Loucy (cell line): ENCODE measurements around the gene ZCCHC24.

Experiments used
- H2AFZ ChIP-seq: fragments of 200-600 bp; sonication (generic); 2 replicates; pipeline ENCODE4 v1.6.0; 2016; ENCODE audit warnings: antibody characterized with exemption, mild to moderate bottlenecking, low read length, moderate library complexity
- H3F3A ChIP-seq: fragments of 200-600 bp; 2 replicates; pipeline ENCODE4 v1.6.0; 2016; ENCODE audit warnings: antibody characterized with exemption, low read depth, mild to moderate bottlenecking
- H3K27me3 ChIP-seq: fragments of 200-600 bp; sonication (generic); 2 replicates; pipeline ENCODE4 v1.6.1; 2014; ENCODE audit warnings: low read length, mild to moderate bottlenecking; ENCODE audit not compliant: insufficient read depth, poor library complexity, severe bottlenecking
- H3K36me3 ChIP-seq: fragments of 200-600 bp; sonication (generic); 2 replicates; pipeline ENCODE4 v1.6.1; 2016; ENCODE audit warnings: low read length; ENCODE audit not compliant: insufficient read depth
- H3K4me1 ChIP-seq: fragments of 200-600 bp; sonication (generic); 2 replicates; pipeline ENCODE4 v1.5.1; 2014; ENCODE audit warnings: low read length, mild to moderate bottlenecking; ENCODE audit not compliant: insufficient read depth, poor library complexity, severe bottlenecking
- H3K4me2 ChIP-seq: fragments of 200-600 bp; sonication (generic); 2 replicates; pipeline ENCODE4 v1.6.0; 2014; ENCODE audit warnings: antibody characterized with exemption, low read length, low read depth, mild to moderate bottlenecking; ENCODE audit not compliant: poor library complexity, severe bottlenecking
- H3K4me3 ChIP-seq: fragments of 200-600 bp; sonication (generic); 2 replicates; pipeline ENCODE4 v1.5.1; 2014; ENCODE audit warnings: low read length, mild to moderate bottlenecking, mixed read lengths; ENCODE audit not compliant: poor library complexity, severe bottlenecking
- H3K79me2 ChIP-seq: fragments of 200-600 bp; sonication (generic); 2 replicates; pipeline ENCODE4 v1.6.1; 2014; ENCODE audit warnings: low read length; ENCODE audit not compliant: insufficient read depth
- H3K9ac ChIP-seq: fragments of 200-600 bp; sonication (generic); 2 replicates; pipeline ENCODE4 v1.6.0; 2014; ENCODE audit warnings: mild to moderate bottlenecking, low read depth, low read length, moderate library complexity; ENCODE audit not compliant: poor library complexity, severe bottlenecking
- H3K9me2 ChIP-seq: fragments of 200-600 bp; sonication (generic); replicated peaks from 2 replicates; pipeline ENCODE4 v1.6.1; 2016; ENCODE audit warnings: low read depth, low read length, mixed read lengths
- H3K9me3 ChIP-seq: fragments of 200-600 bp; sonication (generic); 2 replicates; pipeline ENCODE4 v1.6.1; 2014; ENCODE audit warnings: mild to moderate bottlenecking, antibody characterized with exemption, low read length, low read depth; ENCODE audit not compliant: insufficient read depth
- H4K20me1 ChIP-seq: fragments of 200-600 bp; sonication (generic); 2 replicates; pipeline ENCODE4 v1.6.0; 2014; ENCODE audit warnings: antibody characterized with exemption, low read length, mild to moderate bottlenecking; ENCODE audit not compliant: insufficient read depth, poor library complexity, severe bottlenecking
- EZH2phosphoT487 ChIP-seq: fragments of 200-600 bp; IDR thresholded peaks from 2 replicates; pipeline ENCODE4 v1.6.1; 2018; ENCODE audit warnings: antibody characterized with exemption, mild to moderate bottlenecking, moderate library complexity, borderline replicate concordance
- TF ChIP-seq, protein P1 (sequence below): fragments of 200-600 bp; sonication (generic); conservative IDR thresholded peaks from 2 replicates; pipeline ENCODE4 v1.5.1; 2014; ENCODE audit warnings: mild to moderate bottlenecking, antibody characterized with exemption, low read length

The ZCCHC24 gene

DNA sequence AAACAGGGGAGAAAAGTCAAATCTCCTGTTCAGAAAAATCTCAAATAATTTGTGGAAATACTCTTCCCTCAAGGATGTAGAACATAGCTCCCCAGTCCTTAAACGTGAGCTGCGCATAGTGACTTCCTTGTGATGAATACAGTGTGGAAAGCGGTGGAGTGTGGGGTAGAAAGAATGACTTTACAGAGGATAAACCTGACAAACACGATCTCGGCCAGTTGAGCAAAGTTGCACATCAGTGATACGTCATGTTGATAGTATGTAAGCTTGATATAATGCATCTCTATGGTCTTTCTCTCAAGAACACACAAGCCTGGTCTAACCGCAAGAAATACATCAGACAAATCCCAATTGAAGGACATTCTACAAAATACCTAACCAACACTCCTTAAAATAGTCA lies 32.0 kb upstream of the ZCCHC24 start:
- no peak for TF ChIP-seq EZH2phosphoT487
- TF ChIP-seq, protein P1, sequence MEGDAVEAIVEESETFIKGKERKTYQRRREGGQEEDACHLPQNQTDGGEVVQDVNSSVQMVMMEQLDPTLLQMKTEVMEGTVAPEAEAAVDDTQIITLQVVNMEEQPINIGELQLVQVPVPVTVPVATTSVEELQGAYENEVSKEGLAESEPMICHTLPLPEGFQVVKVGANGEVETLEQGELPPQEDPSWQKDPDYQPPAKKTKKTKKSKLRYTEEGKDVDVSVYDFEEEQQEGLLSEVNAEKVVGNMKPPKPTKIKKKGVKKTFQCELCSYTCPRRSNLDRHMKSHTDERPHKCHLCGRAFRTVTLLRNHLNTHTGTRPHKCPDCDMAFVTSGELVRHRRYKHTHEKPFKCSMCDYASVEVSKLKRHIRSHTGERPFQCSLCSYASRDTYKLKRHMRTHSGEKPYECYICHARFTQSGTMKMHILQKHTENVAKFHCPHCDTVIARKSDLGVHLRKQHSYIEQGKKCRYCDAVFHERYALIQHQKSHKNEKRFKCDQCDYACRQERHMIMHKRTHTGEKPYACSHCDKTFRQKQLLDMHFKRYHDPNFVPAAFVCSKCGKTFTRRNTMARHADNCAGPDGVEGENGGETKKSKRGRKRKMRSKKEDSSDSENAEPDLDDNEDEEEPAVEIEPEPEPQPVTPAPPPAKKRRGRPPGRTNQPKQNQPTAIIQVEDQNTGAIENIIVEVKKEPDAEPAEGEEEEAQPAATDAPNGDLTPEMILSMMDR: no peak
- H3K27me3 ChIP-seq: no peaks in the 10 kb centered on the region
- no peaks in the 10 kb centered on the region for H3K79me2 ChIP-seq
- H3K4me1 ChIP-seq: peaks cover 19% of the 10 kb centered on the region
- no peak overlapping the region for H3K4me2 ChIP-seq
- H3K9me2 ChIP-seq: no peaks in the 10 kb centered on the region
- no peak overlapping the region for H2AFZ ChIP-seq
- no peak overlapping the region for H3K9ac ChIP-seq
- no peaks in the 10 kb centered on the region for H4K20me1 ChIP-seq
- no peaks in the 10 kb centered on the region for H3F3A ChIP-seq
- no peaks in the 10 kb centered on the region for H3K36me3 ChIP-seq
- H3K4me3 ChIP-seq: no peak overlapping the region
- peaks cover 3% of the 10 kb centered on the region; the same call in 1 of the 2 replicates for H3K9me3 ChIP-seq

DNA sequence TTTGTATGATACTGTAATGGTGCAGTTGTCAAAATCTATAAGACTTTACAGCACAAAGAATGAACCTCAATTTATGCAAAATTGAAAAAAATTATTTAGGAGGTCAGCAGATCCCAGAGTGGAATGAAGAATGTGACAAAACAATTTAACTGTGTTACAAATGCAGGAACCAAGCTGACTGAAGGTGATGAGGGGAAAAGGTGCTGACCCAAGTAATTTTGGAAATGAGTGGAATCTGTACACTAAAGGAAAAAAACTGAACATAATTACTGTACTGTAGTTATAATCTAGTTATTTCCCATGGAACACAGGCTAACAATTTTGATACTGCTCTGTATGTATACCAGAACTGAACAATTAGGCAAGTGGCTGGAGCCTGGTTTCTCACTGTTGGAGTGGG lies 31.2 kb upstream of the ZCCHC24 start:
- no peaks in the 10 kb centered on the region for H3K9me2 ChIP-seq
- no peaks in the 10 kb centered on the region for H3F3A ChIP-seq
- no peak overlapping the region for H3K4me2 ChIP-seq
- H3K4me1 ChIP-seq: peaks cover 19% of the 10 kb centered on the region
- H4K20me1 ChIP-seq: no peaks in the 10 kb centered on the region
- H3K4me3 ChIP-seq: no peak overlapping the region
- H3K36me3 ChIP-seq: no peaks in the 10 kb centered on the region
- TF ChIP-seq, protein P1: no peak
- TF ChIP-seq EZH2phosphoT487: no peak
- peaks cover 3% of the 10 kb centered on the region; the same call in 1 of the 2 replicates for H3K9me3 ChIP-seq
- H3K9ac ChIP-seq: no peak overlapping the region
- H3K27me3 ChIP-seq: no peaks in the 10 kb centered on the region
- no peak overlapping the region for H2AFZ ChIP-seq
- no peaks in the 10 kb centered on the region for H3K79me2 ChIP-seq

DNA sequence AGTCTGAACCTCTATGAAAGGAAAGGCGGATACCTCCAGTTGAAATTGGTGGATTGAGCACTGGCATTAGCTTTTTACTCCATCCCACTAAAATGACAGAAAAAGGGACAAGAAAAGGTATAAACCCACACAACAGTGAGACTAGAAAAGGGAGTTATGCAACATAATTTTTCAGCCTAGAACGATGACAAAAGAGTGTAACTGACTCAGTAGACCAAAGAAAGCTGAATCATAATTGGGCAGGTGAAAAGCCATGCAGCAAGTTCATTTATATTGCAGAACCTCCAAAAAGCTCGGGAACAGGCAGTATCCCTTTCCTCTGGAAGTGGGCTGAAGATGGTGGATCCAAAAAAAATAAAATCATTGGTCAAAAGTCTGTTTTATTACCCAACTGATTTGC lies 30.5 kb upstream of the ZCCHC24 start:
- H3F3A ChIP-seq: no peaks in the 10 kb centered on the region
- H3K9ac ChIP-seq: no peak overlapping the region

DNA sequence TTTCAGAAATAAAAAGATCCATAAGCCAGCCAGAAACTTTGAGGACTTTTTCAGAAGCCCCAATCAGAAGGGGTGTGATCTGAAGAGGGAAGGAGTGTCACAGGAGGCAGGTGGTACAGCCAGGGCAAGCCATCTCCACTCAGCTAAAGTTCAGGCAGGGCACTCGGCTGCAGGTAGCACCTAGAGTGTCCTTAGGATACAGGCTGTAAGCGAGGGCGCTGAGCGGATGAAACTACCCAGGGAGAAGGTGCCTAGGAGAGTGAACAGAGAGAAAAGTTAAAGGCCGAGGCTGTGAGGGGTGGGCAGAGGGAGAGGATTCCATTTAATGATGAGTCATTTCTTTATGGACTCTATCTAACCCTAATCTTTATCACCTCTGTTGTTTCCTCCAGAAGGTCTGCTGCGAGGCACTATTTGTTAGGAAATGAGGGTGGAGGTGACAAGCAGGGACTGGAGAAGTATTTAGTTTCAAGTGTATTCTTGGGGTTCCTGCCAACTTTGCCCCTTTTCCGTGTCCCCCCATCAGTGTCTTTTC lies 29.8 kb upstream of the ZCCHC24 start:
- Histone ChIP-seq H3K9ac (no peak overlapping the region), H3K4me1 (peaks cover 19% of the 10 kb centered on the region), H2AFZ (no peak overlapping the region), H4K20me1 (no peaks in the 10 kb centered on the region), H3K4me2 (no peak overlapping the region), H3K9me3 (no peaks in the 10 kb centered on the region), H3K36me3 (no peaks in the 10 kb centered on the region), H3K27me3 (no peaks in the 10 kb centered on the region), H3K4me3 (no peak overlapping the region), H3K79me2 (no peaks in the 10 kb centered on the region), H3F3A (no peaks in the 10 kb centered on the region), H3K9me2 (no peaks in the 10 kb centered on the region)
- TF ChIP-seq, protein P1: no peak
- no peak for TF ChIP-seq EZH2phosphoT487

More for the DNA sequence above, 30.5 kb upstream of the ZCCHC24 start:
- Histone ChIP-seq H3K4me1 (peaks cover 19% of the 10 kb centered on the region), H3K36me3 (no peaks in the 10 kb centered on the region), H3K27me3 (no peaks in the 10 kb centered on the region), H3K9me2 (no peaks in the 10 kb centered on the region), H3K9me3 (peaks cover under 1% of the 10 kb centered on the region; the same call in 1 of the 2 replicates), H4K20me1 (no peaks in the 10 kb centered on the region), H3K79me2 (no peaks in the 10 kb centered on the region), H2AFZ (no peak overlapping the region), H3K4me3 (no peak overlapping the region), H3K4me2 (no peak overlapping the region)
- TF ChIP-seq EZH2phosphoT487: no peak
